GM23338 (cell line): ENCODE results near the gene ABR. TPM values are rescaled to one million over a fixed set of nuclear protein-coding genes. Genes with fewer than 3 reads are reported as not detected.
"Not testable (repeated sequence)": the region's sequence is repeated elsewhere in the genome, so short reads cannot be mapped to it uniquely, and the experiment has no call there.

Experiments
- ATAC-seq: fragments of 200-7000 bp; cut with Tn5 transposase; 3 replicates; pipeline ENCODE4 v1.9.1; 2020
- DNase-seq: peaks from one replicate; pipeline ENCODE4 v3.0.0-alpha.2; 2015; ENCODE audit warnings: low spot score
- H2AFZ ChIP-seq: fragments of 200-600 bp; sonication (generic); 2 replicates; pipeline ENCODE4 v1.8.0; 2016; ENCODE audit warnings: antibody characterized with exemption, mild to moderate bottlenecking, moderate library complexity
- H3F3A ChIP-seq: fragments of 200-600 bp; sonication (generic); replicated peaks from 2 replicates; pipeline ENCODE4 v1.8.0; 2017; ENCODE audit warnings: antibody characterized with exemption, mixed run types, low read depth
- H3K27ac ChIP-seq: fragments of 200-600 bp; sonication (generic); 2 replicates; pipeline ENCODE4 v1.6.1; 2016; ENCODE audit warnings: low read depth
- H3K27me3 ChIP-seq: fragments of 200-600 bp; sonication (generic); 2 replicates; pipeline ENCODE4 v1.8.0; 2016; ENCODE audit warnings: mild to moderate bottlenecking, mixed run types, moderate library complexity; ENCODE audit not compliant: insufficient read depth
- H3K36me3 ChIP-seq: fragments of 200-600 bp; sonication (generic); 2 replicates; pipeline ENCODE4 v1.8.0; 2016; ENCODE audit warnings: mild to moderate bottlenecking; ENCODE audit not compliant: insufficient read depth
- H3K4me1 ChIP-seq: fragments of 200-600 bp; sonication (generic); 2 replicates; pipeline ENCODE4 v1.8.0; 2016; ENCODE audit warnings: mild to moderate bottlenecking, moderate library complexity; ENCODE audit not compliant: insufficient read depth
- H3K4me2 ChIP-seq: fragments of 200-600 bp; sonication (generic); 2 replicates; pipeline ENCODE4 v1.7.1; 2017; ENCODE audit warnings: mixed run types
- H3K4me3 ChIP-seq: fragments of 200-600 bp; sonication (generic); 2 replicates; pipeline ENCODE4 v1.6.1; 2016; ENCODE audit warnings: mixed run types
- H3K79me2 ChIP-seq: fragments of 200-600 bp; sonication (generic); replicated peaks from 2 replicates; pipeline ENCODE4 v1.8.0; 2017; ENCODE audit warnings: mild to moderate bottlenecking; ENCODE audit not compliant: insufficient read depth
- H3K9me2 ChIP-seq: fragments of 200-600 bp; sonication (generic); 2 replicates; pipeline ENCODE4 v1.8.0; 2017; ENCODE audit not compliant: insufficient read depth
- H4K20me1 ChIP-seq: fragments of 200-600 bp; sonication (generic); replicated peaks from 2 replicates; pipeline ENCODE4 v1.8.0; 2017; ENCODE audit warnings: mild to moderate bottlenecking; ENCODE audit not compliant: insufficient read depth
- H3K27ac Mint-ChIP-seq: 2 replicates; pipeline ENCODE4 v1.8.0; 2020; ENCODE audit warnings: inconsistent platforms, mild to moderate bottlenecking, moderate library complexity, mixed read lengths
- H3K27me3 Mint-ChIP-seq: 3 replicates; pipeline ENCODE4 v1.8.0; 2022; ENCODE audit warnings: low read depth, mild to moderate bottlenecking, moderate library complexity, mixed read lengths, inconsistent platforms; ENCODE audit not compliant: insufficient read depth, poor library complexity
- H3K36me3 Mint-ChIP-seq: 3 replicates; pipeline ENCODE4 v1.8.0; 2021; ENCODE audit warnings: low read depth, mild to moderate bottlenecking, inconsistent platforms, moderate library complexity, mixed read lengths
- H3K4me1 Mint-ChIP-seq: 3 replicates; pipeline ENCODE4 v1.8.0; 2020; ENCODE audit warnings: mild to moderate bottlenecking, inconsistent platforms, mixed read lengths
- H3K4me3 Mint-ChIP-seq: 3 replicates; pipeline ENCODE4 v1.8.0; 2021; ENCODE audit warnings: moderate library complexity, mild to moderate bottlenecking, inconsistent platforms, mixed read lengths
- H3K9me3 Mint-ChIP-seq: 3 replicates; pipeline ENCODE4 v1.8.0; 2020; ENCODE audit warnings: moderate library complexity, mild to moderate bottlenecking, inconsistent platforms, mixed read lengths
- CTCF ChIP-seq, 2 experiments: fragments of 200-600 bp in 1 of 2; sonication (generic) in 1 of 2; conservative IDR thresholded peaks; 2 replicates each; pipeline versions ENCODE4 v1.5.1 to v1.6.1; 2016 to 2017; ENCODE audit warnings: antibody characterized with exemption in 2 of 2, low read depth in 2 of 2, mild to moderate bottlenecking in 2 of 2, moderate library complexity in 1 of 2
- EZH2 ChIP-seq: fragments of 200-600 bp; sonication (generic); IDR thresholded peaks from one replicate; pipeline ENCODE4 v1.8.0; 2017; ENCODE audit warnings: antibody characterized with exemption, mild to moderate bottlenecking, low read depth; ENCODE audit not compliant: unreplicated experiment
- POLR2AphosphoS5 ChIP-seq: IDR thresholded peaks from 2 replicates; pipeline ENCODE4 v1.6.1; 2016; ENCODE audit warnings: antibody characterized with exemption, low read depth
- REST ChIP-seq: IDR thresholded peaks from one replicate; pipeline ENCODE4 v1.6.1; 2018; ENCODE audit warnings: antibody characterized with exemption; ENCODE audit not compliant: unreplicated experiment
- STAT1 ChIP-seq: IDR thresholded peaks from one replicate; pipeline ENCODE4 v1.6.1; 2016; ENCODE audit warnings: antibody characterized with exemption; ENCODE audit not compliant: unreplicated experiment
- ZNF462 ChIP-seq: fragments of 250-450 bp; sonication (Bioruptor Pico); IDR thresholded peaks from 2 replicates; pipeline ENCODE4 v1.5.0; 2020; ENCODE audit warnings: mild to moderate bottlenecking, moderate library complexity
- polyA plus RNA-seq: library from polyadenylated mRNA; unstranded; fragments of >200 nt; fragmentation: Nextera tagmentation; extraction: Ambion mirVana; gene quantifications from 2 replicates; pipeline ENCODE4 v1.2.1, GENCODE V29; 2016
- total RNA-seq: library from RNA; depleted of rRNA; stranded (reverse); fragments of >200 nt; shearing (Covaris generic); gene quantifications from 2 replicates; pipeline ENCODE4 v1.2.3, GENCODE V29; 2014

ABR gene
- total and polyA plus RNA-seq, 2 experiments from 2014 or later = 15.0 to 27.7 TPM

- TF ChIP-seq REST (no peak), CTCF (conservative IDR thresholded peaks at IDR 0.05; ENCODE audit: low read depth in 2 of 2) (no peak), POLR2AphosphoS5 (no peak)
Measured at GRCh38 chr17:1154704-1155103, 25.1 kb downstream of the ABR start (continued).

- H3K36me3 ChIP-seq = no peaks in the 10 kb centered on the region
- H3K9me2 ChIP-seq = no peaks in the 10 kb centered on the region
- H3K4me2 ChIP-seq = no peak overlapping the region
- peak overlapping the region; percentile 81; the same call in 1 of the 2 replicates for H3K27ac Mint-ChIP-seq
- H3K79me2 ChIP-seq = no peaks in the 10 kb centered on the region
- peaks cover 5% of the 10 kb centered on the region; the same call in 2 of the 3 replicates for H3K4me1 Mint-ChIP-seq
- H3K9me3 Mint-ChIP-seq = no peaks in the 10 kb centered on the region
- H3K4me3 Mint-ChIP-seq = no peak overlapping the region
- peak; percentile 87 for DNase-seq
- no peaks in the 10 kb centered on the region for H3K27me3 ChIP-seq
- H3K4me1 ChIP-seq = no peaks in the 10 kb centered on the region
- no peaks in the 10 kb centered on the region for H4K20me1 ChIP-seq
- H3K4me3 ChIP-seq = no peak overlapping the region
- no peaks in the 10 kb centered on the region for H3K36me3 Mint-ChIP-seq
- peak; percentile 89 for ATAC-seq
- TF ChIP-seq ZNF462 (CRISPR knock-in tag) (no peak), STAT1 (no peak), EZH2 (no peak)
- no peaks in the 10 kb centered on the region for H3F3A ChIP-seq
- peak overlapping the region; percentile 63 for H3K27ac ChIP-seq
- H2AFZ ChIP-seq = no peak overlapping the region
- peaks cover 7% of the 10 kb centered on the region for H3K27me3 Mint-ChIP-seq
Measured at GRCh38 chr17:1153795-1154546, 25.8 kb downstream of the ABR start.

- not testable (repeated sequence) for H3K4me3 ChIP-seq, H3K27me3 Mint-ChIP-seq, DNase-seq, H3K4me1 ChIP-seq, H4K20me1 ChIP-seq, H3K27me3 ChIP-seq, H3K9me2 ChIP-seq, H3K9me3 Mint-ChIP-seq, H3K4me1 Mint-ChIP-seq, H3K79me2 ChIP-seq, H3K4me3 Mint-ChIP-seq, H2AFZ ChIP-seq, H3K36me3 Mint-ChIP-seq, H3K27ac Mint-ChIP-seq, H3K36me3 ChIP-seq, ATAC-seq, H3K27ac ChIP-seq, H3F3A ChIP-seq, H3K4me2 ChIP-seq
Measured at GRCh38 chr17:1152582-1152981, 27.2 kb downstream of the ABR start.
